ENCODE data around the gene COL23A1.
"Not testable (repeated sequence)": the region's sequence is repeated elsewhere in the genome, so short reads cannot be mapped to it uniquely, and the experiment has no call there.

COL23A1 gene

GRCh38 chr5:178502401-178503100, 87.6 kb downstream of the COL23A1 start:
- no peak for DNase-seq

GRCh38 chr5:178499352-178499751, 90.8 kb downstream of the COL23A1 start:
- no peak for DNase-seq

- DNase-seq = no peak
These were observed 93.6 kb downstream of the COL23A1 start for GRCh38 chr5:178496642-178497041.

DNA sequence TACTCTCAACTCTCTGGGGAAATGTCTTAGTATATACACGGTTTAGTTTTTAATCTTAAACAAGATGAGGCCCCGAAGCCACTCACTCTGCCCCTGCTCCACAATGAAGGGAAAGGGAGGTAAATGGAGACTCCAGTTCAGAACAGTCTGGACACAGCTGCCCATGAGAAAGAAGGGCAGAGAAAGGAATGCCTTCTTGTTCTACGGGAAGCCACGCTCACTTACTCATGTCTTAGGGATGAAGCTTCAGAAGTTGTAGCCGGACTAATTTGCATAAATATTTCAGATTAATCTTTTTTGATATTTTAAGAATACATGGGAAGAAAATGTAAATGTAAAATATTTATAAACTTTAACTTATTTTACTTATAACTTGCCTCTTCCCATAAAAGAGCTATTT, 94.0 kb downstream of the COL23A1 start:
- DNase-seq = no peak

- DNase-seq = no peak
These were observed 94.5 kb downstream of the COL23A1 start for GRCh38 chr5:178495706-178496105.

- DNase-seq = no peak
These were observed 97.9 kb downstream of the COL23A1 start for GRCh38 chr5:178492278-178492677.

DNA sequence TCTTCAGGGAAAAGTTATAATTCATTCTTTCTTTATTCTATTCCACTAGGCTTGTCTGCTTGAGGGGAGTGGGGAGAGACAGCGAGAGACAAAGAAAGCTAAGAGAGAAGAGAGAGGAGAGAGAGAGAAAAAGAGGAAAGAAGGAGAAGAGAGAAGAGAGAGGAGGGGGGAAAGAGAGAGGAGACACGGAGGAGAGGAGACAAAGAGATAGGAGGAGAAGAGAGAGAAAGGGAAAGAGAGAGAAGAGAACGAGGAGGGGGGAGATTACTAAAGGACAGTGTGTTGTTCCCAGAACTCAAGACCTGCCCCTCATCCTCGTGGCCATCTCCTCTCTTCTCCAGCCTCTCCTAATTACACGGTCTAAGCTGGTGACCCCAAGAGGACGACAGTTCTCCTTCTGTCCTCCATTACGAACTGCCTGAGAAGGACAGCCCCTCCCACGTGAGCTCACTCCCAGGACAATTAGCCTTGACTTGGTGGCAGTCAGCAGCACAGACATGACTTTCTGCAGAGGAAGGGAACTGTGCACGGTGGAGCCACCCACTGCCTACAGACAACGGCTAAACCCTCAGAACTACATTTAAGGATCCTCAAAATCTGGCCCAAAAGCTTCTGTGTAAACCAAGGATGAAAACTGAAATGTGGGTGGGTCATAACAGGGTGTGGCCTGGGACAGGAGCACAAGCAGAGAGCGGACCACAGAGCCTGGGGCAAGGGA, 99.1 kb downstream of the COL23A1 start:
- no peak for DNase-seq

GRCh38 chr5:178489271-178489976, 100.8 kb downstream of the COL23A1 start:
- no peak for DNase-seq

GRCh38 chr5:178488696-178489095, 101.5 kb downstream of the COL23A1 start:
- DNase-seq = no peak

- no peak for DNase-seq
These were observed 102.1 kb downstream of the COL23A1 start for GRCh38 chr5:178487911-178488600.

DNA sequence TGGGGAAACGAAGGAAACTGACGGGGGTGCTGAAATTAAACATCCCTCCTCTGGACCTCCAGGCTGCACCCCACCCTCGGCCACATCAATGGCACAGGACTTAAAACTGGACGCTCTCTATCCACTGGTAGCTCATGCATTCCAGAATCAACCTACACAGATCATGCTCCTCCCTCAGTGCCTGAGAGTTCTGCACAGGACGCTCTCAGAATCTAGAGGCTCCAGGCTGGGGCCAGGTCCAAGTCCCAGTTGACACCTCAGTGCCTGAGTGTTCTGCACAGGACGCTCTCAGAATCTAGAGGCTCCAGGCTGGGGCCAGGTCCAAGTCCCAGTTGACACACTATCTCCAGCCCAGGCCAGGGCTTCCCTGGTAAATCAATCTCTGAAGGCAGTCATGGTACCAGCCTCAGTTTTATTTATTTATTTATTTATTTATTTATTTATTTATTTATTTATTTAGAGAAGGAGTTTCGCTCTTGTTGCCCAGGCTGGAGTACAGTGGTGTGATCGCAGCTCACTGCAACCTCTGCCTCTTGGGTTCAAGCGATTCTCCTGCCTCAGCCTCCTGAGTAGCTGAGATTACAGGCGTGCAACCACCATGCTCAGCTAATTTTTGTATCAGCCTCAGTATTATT, 103.2 kb downstream of the COL23A1 start:
- not testable (repeated sequence) for DNase-seq

DNA sequence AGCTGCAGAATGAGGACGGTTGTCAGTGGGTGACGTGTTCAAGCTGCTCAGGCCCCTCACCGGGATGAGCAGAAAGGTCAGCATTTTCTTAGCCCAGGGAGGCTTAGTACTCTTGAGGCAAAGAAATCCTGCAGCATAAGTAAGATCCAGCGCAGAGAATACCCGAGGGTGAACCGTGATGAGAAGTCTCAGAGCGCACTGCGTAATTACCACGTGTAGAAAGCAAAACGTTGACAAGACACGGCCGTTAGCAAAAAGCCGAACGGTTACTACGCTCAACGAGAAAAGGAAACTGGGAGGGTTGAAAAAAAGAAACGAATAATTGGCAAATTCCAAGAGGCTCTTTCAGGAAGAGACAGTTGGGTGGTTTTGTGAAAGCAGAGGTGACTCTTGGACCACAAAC, 104.0 kb downstream of the COL23A1 start:
- DNase-seq = no peak

DNA sequence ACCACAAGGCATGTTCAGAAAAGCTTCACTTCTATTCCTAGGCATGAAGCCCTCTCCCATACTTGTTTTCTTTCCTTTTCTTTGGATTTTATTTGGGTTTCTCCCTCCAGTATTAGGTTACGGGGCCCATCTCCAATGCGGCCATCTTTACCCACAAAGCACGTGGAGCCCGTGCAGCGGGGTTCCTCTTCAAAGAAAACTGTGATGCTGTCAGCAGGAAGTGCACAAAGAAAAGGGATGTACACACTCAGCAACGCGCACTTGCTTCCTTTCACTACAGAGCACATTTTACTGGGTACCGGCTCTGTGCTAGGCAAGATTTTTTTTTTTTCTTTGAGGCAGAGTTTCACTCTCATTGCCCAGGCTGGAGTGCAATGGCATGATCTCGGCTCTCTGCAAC, 106.6 kb downstream of the COL23A1 start:
- peak; percentile 58 for DNase-seq

- DNase-seq = no peak
These were observed 110.9 kb downstream of the COL23A1 start for GRCh38 chr5:178479261-178479660.

DNA sequence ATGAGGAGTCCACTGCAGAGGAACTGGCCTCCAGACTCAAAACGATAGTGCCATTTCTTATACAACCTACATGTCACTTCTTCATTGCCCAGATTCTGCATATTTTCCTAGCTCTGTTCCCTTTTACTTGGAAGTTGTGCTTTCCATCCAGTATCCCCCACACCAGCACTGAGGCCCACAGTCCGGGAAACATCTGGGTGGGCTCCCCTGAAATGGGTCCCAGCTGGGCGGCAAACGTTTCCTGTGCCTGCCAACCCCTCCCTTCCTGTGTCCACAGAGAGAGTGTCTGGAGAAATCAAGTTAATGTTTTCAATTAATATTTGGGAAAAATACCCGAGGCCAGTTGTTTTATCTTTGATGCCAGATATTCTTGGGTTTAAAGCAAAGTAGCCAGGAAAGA, 111.8 kb downstream of the COL23A1 start:
- no peak for DNase-seq

DNA sequence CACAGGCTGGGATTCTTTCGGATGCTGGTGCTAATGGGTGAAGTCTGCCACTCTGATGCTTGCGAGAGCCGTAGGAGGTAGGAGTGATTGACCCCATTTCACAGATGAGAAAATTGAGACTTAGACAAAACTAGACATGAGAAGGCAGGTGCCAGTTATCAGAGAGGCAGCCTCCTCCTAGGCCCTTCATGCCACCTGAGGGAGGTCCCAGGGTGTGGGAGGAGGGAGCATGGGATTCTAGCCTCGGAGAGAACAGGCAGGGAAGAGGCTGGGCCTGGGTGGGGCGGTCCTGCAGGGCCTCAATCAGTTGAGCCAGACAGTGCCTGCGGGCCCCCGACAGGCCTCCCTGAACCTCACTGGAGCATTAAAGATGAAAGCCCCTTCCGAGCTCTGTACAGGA, 112.4 kb downstream of the COL23A1 start:
- no peak for DNase-seq

DNA sequence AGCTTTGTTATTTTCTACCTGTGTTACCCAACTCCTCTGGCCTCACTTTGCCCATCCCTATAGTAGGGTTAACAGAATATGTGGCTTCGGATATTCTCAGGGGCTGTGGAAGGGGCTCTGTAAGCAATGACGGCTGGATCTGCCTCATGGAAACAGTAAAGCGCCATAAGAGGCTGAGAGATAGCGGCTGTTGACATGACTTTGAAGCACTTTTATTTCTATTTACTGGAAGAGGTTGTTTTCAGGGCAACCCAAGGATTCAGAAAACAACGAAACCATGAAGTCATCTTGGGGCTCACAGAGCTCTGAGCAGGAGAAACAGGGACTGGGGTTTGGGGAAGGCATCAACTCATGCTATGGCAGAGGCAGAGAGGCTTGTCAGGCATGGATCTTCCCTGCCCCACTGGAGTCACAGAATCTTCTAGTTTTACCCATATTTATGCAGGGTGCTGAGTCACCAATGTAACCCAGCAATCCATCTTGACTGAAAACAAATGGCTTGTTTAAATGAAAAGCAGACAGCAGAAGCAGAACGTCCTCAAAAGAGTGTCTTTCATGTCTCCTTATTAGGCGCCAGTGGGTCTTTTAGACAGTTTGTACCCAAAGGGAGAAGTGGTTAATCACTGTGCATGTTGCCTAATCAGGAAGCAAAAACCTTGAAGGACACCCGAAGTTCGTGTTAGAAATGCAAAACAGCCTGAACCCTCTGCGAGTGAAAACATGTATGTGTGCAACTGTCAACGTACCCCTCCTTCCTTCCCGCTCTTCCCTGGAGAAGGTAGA, 113.0 kb downstream of the COL23A1 start:
- DNase-seq = no peak

DNA sequence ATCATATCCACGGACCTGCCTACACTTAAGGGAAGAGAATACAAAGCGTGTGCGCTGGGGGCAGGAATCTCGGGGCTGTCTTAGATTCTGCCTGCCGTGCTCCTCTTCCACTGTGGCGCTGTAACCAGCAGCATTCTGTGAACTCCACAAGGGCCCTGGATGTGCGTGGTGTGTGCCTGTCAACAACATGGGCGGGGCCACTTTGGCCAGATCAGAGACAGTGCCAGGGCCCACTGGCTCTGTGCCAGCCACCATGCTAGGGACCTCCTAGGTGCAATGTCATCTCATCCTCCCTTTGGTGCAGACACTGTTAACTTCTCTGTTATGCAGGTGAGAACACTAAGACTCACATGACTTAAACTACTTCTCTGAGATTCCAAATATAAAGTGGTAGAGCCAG, 113.7 kb downstream of the COL23A1 start:
- no peak for DNase-seq

DNA sequence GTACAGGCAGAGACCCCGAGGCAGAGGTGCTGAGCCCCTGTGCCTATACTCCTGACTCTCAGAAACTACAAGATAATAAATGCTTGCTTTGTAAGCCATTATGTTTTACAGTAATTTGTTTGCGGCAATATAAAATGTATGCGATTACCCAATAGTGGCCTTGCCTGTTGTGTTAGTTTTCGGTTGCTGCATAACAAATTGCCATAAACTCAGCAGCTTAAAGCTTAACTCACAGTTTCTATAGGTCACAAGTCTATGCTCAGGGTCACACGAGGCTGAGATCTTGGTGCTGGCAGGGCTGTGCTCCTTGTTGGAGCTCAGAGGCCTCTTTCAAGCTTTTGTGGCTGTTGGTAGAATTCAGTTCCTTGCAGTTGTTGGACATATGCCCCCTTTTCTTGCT, 114.8 kb downstream of the COL23A1 start:
- no peak for DNase-seq

DNA sequence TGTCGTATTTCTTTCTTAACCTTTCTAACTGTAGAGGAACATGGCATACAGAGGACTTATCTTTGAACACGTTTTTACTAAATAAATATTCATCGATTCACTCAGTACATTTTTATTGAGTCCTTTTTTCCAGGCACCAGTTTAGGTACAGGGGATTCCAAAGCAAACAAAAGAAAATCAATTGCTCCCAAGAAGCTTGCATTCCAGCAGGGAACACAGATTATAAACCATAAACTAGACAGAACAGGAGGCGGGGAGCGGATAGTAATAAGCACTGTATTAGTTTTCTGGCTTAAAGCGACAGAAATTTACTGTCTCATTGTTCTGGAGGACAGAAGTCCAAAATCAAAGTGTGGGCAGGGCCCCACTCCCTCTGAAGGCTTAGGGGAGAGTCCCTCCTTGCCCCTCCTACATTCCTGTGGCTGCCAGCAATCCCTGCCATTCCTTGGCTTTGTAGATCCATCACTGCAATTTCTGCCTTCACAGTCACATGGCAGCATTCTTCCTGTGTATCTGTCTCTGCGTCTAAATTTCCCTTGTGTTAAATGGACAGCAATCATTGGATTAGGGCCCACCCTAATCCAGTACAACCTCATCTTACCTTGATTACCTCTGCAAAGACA, 115.5 kb downstream of the COL23A1 start:
- no peak for DNase-seq

GRCh38 chr5:178473854-178474253, 116.3 kb downstream of the COL23A1 start:
- no peak for DNase-seq

DNA sequence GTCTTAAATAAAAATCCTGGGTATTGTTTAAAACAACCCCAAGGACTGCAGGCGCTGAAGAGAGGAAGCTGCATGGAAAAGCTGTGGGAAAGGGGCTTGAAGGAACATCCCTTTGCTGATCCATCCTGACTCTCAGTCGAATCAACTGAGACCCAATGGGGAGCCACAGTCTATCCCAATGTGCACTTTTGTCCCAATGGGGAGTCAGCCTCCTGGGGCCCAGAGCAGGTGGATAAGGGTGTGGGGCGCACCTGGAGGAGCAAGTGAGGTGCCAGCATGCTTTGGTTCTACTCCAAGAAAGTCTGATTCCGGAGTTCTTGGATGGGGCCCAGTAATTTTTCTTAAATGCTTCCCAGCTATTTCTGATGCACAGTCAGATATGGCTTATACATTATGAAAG, 118.1 kb downstream of the COL23A1 start:
- DNase-seq = no peak
